LoVo (cell line): ENCODE results near the gene MTERF4.

Experiments
- DNase-seq: peaks from one replicate; pipeline ENCODE4 v3.0.0-alpha.2; 2016; ENCODE audit warnings: low spot score

The MTERF4 gene

GRCh38 chr2:241068942-241069810 is 32.9 kb downstream of the MTERF4 start:
- DNase-seq: no peak

GRCh38 chr2:241068136-241068941 is 33.7 kb downstream of the MTERF4 start:
- DNase-seq: no peak

GRCh38 chr2:241067501-241068135 is 34.5 kb downstream of the MTERF4 start:
- no peak for DNase-seq

GRCh38 chr2:241066893-241067341 is 35.2 kb downstream of the MTERF4 start:
- DNase-seq: no peak

- no peak for DNase-seq
Observed at GRCh38 chr2:241066171-241066892, 35.8 kb downstream of the MTERF4 start.

GRCh38 chr2:241065355-241065803 is 36.7 kb downstream of the MTERF4 start:
- no peak for DNase-seq

- no peak for DNase-seq
Observed at GRCh38 chr2:241064802-241065354, 37.2 kb downstream of the MTERF4 start.

- DNase-seq: peak; percentile 28
Observed at GRCh38 chr2:241064008-241064801, 37.9 kb downstream of the MTERF4 start.

GRCh38 chr2:241063587-241063986 is 38.5 kb downstream of the MTERF4 start:
- no peak for DNase-seq

- no peak for DNase-seq
Observed at GRCh38 chr2:241063093-241063551, 39.0 kb downstream of the MTERF4 start.

GRCh38 chr2:241062389-241063092 is 39.5 kb downstream of the MTERF4 start:
- DNase-seq: no peak

- DNase-seq: no peak
Observed at GRCh38 chr2:241061275-241061674, 40.8 kb downstream of the MTERF4 start.

- DNase-seq: no peak
Observed at GRCh38 chr2:241053576-241054251, 48.4 kb downstream of the MTERF4 start.

- DNase-seq: no peak
Observed at GRCh38 chr2:241052677-241053360, 49.3 kb downstream of the MTERF4 start.

- DNase-seq: no peak
Observed at GRCh38 chr2:241051578-241052487, 50.3 kb downstream of the MTERF4 start.

GRCh38 chr2:241050624-241051577 is 51.2 kb downstream of the MTERF4 start:
- no peak for DNase-seq
